Osteocyte (in vitro differentiated cells): ENCODE measurements around the gene FREY1. TPM values are rescaled to one million over a fixed set of nuclear protein-coding genes. Genes with fewer than 3 reads are reported as not detected.
"Not testable (repeated sequence)": the region's sequence is repeated elsewhere in the genome, so short reads cannot be mapped to it uniquely, and the experiment has no call there.

Experiments
- DNase-seq: peaks from one replicate; pipeline ENCODE4 v3.0.0; 2021; ENCODE audit warnings: mixed read lengths; ENCODE audit not compliant: unreplicated experiment; ENCODE audit errors: extremely low spot score
- H3K27ac Mint-ChIP-seq: one replicate; pipeline ENCODE4 v1.8.0; 2021; ENCODE audit warnings: mild to moderate bottlenecking, mixed read lengths; ENCODE audit not compliant: unreplicated experiment
- H3K27me3 Mint-ChIP-seq: one replicate; pipeline ENCODE4 v1.8.0; 2021; ENCODE audit warnings: mixed read lengths; ENCODE audit not compliant: unreplicated experiment
- H3K36me3 Mint-ChIP-seq: one replicate; pipeline ENCODE4 v1.8.0; 2021; ENCODE audit warnings: mixed read lengths; ENCODE audit not compliant: unreplicated experiment
- H3K4me1 Mint-ChIP-seq: one replicate; pipeline ENCODE4 v1.8.0; 2021; ENCODE audit warnings: mixed read lengths; ENCODE audit not compliant: unreplicated experiment
- H3K4me3 Mint-ChIP-seq: one replicate; pipeline ENCODE4 v1.8.0; 2021; ENCODE audit warnings: mild to moderate bottlenecking, moderate library complexity, mixed read lengths; ENCODE audit not compliant: unreplicated experiment
- H3K9me3 Mint-ChIP-seq: one replicate; pipeline ENCODE4 v1.8.0; 2021; ENCODE audit warnings: mixed read lengths; ENCODE audit not compliant: unreplicated experiment
- CTCF ChIP-seq: fragments of 200-600 bp; sonication (generic); IDR thresholded peaks from 2 replicates; pipeline ENCODE4 v1.5.0; 2021; ENCODE audit warnings: antibody characterized with exemption, mild to moderate bottlenecking, moderate library complexity
- total RNA-seq: library from RNA; stranded (reverse); gene quantifications from 2 replicates; pipeline ENCODE4 v1.2.1, GENCODE V29; 2021

Gene FREY1
- total RNA-seq, 1 donor from 2014 or later, result 0.81 TPM

GRCh38 chr11:45900916-45901617, 6.0 kb downstream of the FREY1 start:
- H3K9me3 Mint-ChIP-seq, result no peaks in the 10 kb centered on the region
- no peaks in the 10 kb centered on the region for H3K36me3 Mint-ChIP-seq
- H3K4me1 Mint-ChIP-seq, result peaks cover 12% of the 10 kb centered on the region
- no peak for DNase-seq
- no peak overlapping the region for H3K27ac Mint-ChIP-seq
- no peak for TF ChIP-seq CTCF
- peak overlapping the region; percentile 73 for H3K4me3 Mint-ChIP-seq
- peaks cover 4% of the 10 kb centered on the region for H3K27me3 Mint-ChIP-seq

GRCh38 chr11:45900175-45900800, 6.8 kb downstream of the FREY1 start:
- peaks cover 12% of the 10 kb centered on the region for H3K4me1 Mint-ChIP-seq
- not testable (repeated sequence) for DNase-seq, H3K27me3 Mint-ChIP-seq

GRCh38 chr11:45899448-45900174, 7.5 kb downstream of the FREY1 start:
- Mint-ChIP-seq H3K27me3 (peaks cover 8% of the 10 kb centered on the region), H3K27ac (peak overlapping the region; percentile 66), H3K36me3 (no peaks in the 10 kb centered on the region), H3K4me1 (peaks cover 12% of the 10 kb centered on the region), H3K4me3 (peak overlapping the region; percentile 70), H3K9me3 (no peaks in the 10 kb centered on the region)
- DNase-seq, result peak; percentile 92
- TF ChIP-seq CTCF, result no peak

More at GRCh38 chr11:45900175-45900800, 6.8 kb downstream of the FREY1 start:
- H3K9me3 Mint-ChIP-seq, H3K36me3 Mint-ChIP-seq: not testable (repeated sequence)
- Mint-ChIP-seq H3K4me3 (peak overlapping the region; percentile 73), H3K27ac (peak overlapping the region; percentile 45)

GRCh38 chr11:45899086-45899447, 8.0 kb downstream of the FREY1 start:
- peaks cover 8% of the 10 kb centered on the region for H3K27me3 Mint-ChIP-seq
- no peaks in the 10 kb centered on the region for H3K9me3 Mint-ChIP-seq
- TF ChIP-seq CTCF, result no peak
- H3K36me3 Mint-ChIP-seq, result no peaks in the 10 kb centered on the region
- H3K4me3 Mint-ChIP-seq, result peak overlapping the region; percentile 70
- DNase-seq, result no peak
- H3K4me1 Mint-ChIP-seq, result peaks cover 12% of the 10 kb centered on the region
- H3K27ac Mint-ChIP-seq, result peak overlapping the region; percentile 66

GRCh38 chr11:45897556-45897955, 9.5 kb downstream of the FREY1 start:
- H3K27ac Mint-ChIP-seq, result no peak overlapping the region
- H3K27me3 Mint-ChIP-seq, result peaks cover 8% of the 10 kb centered on the region
- H3K36me3 Mint-ChIP-seq, result no peaks in the 10 kb centered on the region
- no peak for DNase-seq
- H3K9me3 Mint-ChIP-seq, result no peaks in the 10 kb centered on the region
- H3K4me3 Mint-ChIP-seq, result no peak overlapping the region
- peaks cover 12% of the 10 kb centered on the region for H3K4me1 Mint-ChIP-seq
- no peak for TF ChIP-seq CTCF
